Right cardiac atrium (tissue), 5 donors: ENCODE results near the gene CCIN. TPM values are rescaled to one million over a fixed set of nuclear protein-coding genes. Genes with fewer than 3 reads are reported as not detected.

Experiments
- ATAC-seq, 2 donors: fragments of 200-7000 bp; cut with Tn5 transposase; one replicate each; pipeline versions ENCODE4 v1.8.0 to v1.9.1; 2020; ENCODE audit warnings: moderate library complexity in 2 of 2, mild to moderate bottlenecking in 1 of 2
- DNase-seq, 3 donors: peaks; one replicate each; pipeline ENCODE4 v3.0.0-alpha.2; 2020
- H3K27ac ChIP-seq: one replicate; pipeline ENCODE4 v1.5.1; 2013; ENCODE audit warnings: mild to moderate bottlenecking, low read length, control low read depth, moderate library complexity
- H3K27me3 ChIP-seq: one replicate; pipeline ENCODE4 v1.6.1; 2013; ENCODE audit not compliant: control insufficient read depth, insufficient read depth
- H3K4me1 ChIP-seq: one replicate; pipeline ENCODE4 v1.6.1; 2013; ENCODE audit warnings: low read length; ENCODE audit not compliant: control insufficient read depth, insufficient read depth
- H3K4me3 ChIP-seq: one replicate; pipeline ENCODE4 v1.5.1; 2013; ENCODE audit warnings: low read length, control low read depth
- H3K9me3 ChIP-seq: one replicate; pipeline ENCODE4 v1.6.1; 2013; ENCODE audit warnings: low read length; ENCODE audit not compliant: control insufficient read depth
- WGBS: extraction: QIAGEN DNeasy Blood & Tissue Kit; methylation state at CpG from one replicate; pipeline ENCODE4 v1.1.7; 2013; 5-methylcytosine and 5-hydroxymethylcytosine counted together
- intact Hi-C, 4 donors: fragments of 100-400 bp; cut with DNase I; formaldehyde crosslinking; loops; one replicate each; pipeline versions ENCODE4 v1.11.0 to v1.14.0; 2022 to 2023
- polyA plus RNA-seq: library from polyadenylated mRNA; stranded (reverse); fragments of 200-250 nt; gene quantifications from one replicate; pipeline ENCODE4 v1.2.3, GENCODE V29; 2013
- total RNA-seq, 4 donors: library from RNA; stranded (reverse); fragmentation: NEBNext Ultra II Directional; extraction: Animal tissue kit (Norgen Biotek cat#: 25700); gene quantifications; one replicate each; pipeline ENCODE4 v1.2.1, GENCODE V29; 2021
- donor health status: healthy with polysubstance abuse.
- donor health status: DM: no; HTN: yes; CAD: no.
- donor health status: DM: no; HTN: no; CAD: no.
- donor health status: DM: no; HTN: yes; CAD: no; lungs with severe emphysema.
- donor health status: DM: yes; HTN: yes; CAD: no.

Gene CCIN
- total and polyA plus RNA-seq, 5 donors = 0.07 to 0.28 (median 0.14) TPM; not detected in 1

DNA sequence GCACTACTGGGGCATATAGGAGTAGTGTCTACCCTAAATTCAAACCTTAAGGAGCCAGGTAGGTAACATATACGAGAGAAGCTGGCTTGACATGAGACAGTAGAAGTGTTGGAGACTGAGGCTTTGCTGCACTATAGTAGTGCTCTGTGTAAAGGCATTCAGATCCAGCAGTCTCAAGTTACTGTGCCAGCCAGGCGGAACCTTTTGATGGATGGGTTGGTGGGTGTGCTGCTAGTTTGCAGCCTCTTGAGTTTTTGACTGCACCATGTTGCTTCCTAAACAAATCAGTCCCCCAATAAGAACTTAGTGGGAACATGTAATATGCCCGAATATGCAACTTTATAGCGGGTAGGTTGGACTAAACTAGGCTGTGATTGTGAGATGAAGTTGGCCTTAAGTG, 23.0 kb downstream of the CCIN start:
- DNase-seq = no peak
- Histone ChIP-seq H3K4me1 (peaks cover 14% of the 10 kb centered on the region), H3K27ac (no peak overlapping the region), H3K9me3 (no peaks in the 10 kb centered on the region), H3K27me3 (no peaks in the 10 kb centered on the region), H3K4me3 (peak overlapping the region; percentile 87)
- WGBS = 71% methylated on average over 4 of the region's 4 CpGs
- no peak for ATAC-seq
- intact Hi-C loops = no loop called here

DNA sequence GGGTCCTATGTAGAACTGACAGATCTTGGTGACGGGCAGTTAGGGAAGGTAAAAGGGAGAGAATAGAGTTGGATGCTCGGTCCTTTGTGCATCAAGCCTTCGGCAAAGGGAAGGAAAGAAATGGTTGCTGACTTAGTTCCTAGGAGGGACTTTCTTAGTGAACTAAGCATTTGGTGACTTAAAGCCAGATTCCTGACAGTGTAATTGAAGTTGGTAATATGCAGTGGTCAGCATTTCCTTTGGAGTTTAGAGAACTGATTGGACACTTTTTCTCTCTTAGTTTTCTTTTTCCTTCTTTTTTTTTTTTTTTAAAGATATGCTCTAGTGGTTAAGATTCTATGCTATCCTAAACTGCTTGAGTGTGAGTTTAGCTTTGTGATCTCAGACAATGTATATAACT, 23.8 kb downstream of the CCIN start:
- Histone ChIP-seq H3K27me3 (no peaks in the 10 kb centered on the region), H3K4me1 (peaks cover 14% of the 10 kb centered on the region), H3K27ac (no peak overlapping the region), H3K4me3 (peak overlapping the region; percentile 87), H3K9me3 (no peaks in the 10 kb centered on the region)
- WGBS = 60% methylated on average over 3 of the region's 3 CpGs
- no peak for DNase-seq
- intact Hi-C loops = no loop called here
- no peak for ATAC-seq

DNA sequence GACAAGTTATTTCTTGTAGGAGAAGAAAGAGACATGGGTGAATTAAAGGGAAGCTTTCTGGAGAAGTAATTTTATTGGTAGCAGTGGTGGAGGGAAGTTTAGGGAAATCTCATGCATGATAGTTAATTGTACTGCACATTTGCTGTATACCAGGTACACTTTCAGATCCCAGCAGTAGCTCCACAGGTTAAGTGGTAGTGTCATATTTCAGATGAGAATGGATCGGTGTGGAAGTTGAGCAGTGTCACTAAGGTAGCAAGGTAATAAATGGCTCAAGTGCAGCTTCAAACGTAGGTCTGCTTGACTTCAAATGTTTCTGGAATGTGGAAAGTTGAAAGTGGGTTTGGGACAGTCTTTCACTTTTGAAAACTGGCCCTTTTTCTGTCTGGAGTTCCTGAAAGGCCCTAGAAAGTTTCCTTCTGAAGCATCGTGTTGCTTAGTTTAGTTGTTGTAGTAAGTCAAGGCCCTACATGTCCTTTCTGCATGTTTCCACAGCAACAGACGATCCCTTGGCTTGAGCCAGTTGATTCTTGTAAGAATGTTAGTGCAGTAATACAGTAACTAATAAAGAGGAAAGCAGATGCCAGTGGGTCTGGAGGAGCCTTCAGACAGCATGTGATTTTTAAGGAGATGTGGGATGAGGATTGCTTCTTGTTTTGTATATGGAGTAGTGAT, 25.3 kb downstream of the CCIN start:
- Histone ChIP-seq H3K27me3 (no peaks in the 10 kb centered on the region), H3K4me1 (peaks cover 14% of the 10 kb centered on the region), H3K27ac (no peak overlapping the region), H3K9me3 (no peaks in the 10 kb centered on the region), H3K4me3 (no peak overlapping the region)
- intact Hi-C loops = no loop called here
- ATAC-seq (no peak), DNase-seq (no peak)
- 47% methylated on average over 4 of the region's 4 CpGs for WGBS

DNA sequence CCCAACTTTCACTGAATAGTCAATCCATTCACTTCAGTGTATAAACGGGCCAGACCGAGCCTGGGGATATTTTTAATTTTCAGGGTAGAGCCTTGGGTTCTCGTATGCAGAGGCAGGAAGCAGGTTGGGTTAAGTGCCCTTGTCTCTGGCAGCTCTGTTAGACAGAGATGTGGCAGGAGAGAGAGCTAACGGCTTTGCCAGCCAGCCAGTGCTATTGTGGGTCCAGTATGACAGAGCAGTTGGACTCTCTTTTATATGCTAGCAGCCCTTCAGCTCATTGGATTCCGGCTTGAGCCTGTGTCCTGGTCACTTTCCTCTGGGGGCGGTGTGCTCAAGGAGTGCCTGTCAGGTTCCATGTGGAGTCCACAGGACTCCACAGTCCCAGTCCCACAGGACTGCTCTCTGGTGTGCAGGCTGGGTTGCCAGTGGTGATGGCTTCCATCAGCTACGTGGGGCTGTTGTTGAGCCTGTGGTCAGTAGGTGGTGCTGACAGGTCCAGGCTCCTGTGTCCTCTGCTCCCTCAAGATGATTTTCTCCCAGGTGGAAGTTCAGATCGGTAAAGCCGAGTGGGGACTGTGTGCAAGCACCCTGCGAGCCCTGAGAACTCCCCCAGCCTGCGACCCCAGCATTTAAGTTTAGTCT, 35.8 kb downstream of the CCIN start:
- Histone ChIP-seq H3K9me3 (no peaks in the 10 kb centered on the region), H3K4me3 (no peak overlapping the region), H3K4me1 (peaks cover 13% of the 10 kb centered on the region), H3K27ac (peak overlapping the region; percentile 17), H3K27me3 (no peaks in the 10 kb centered on the region)
- ATAC-seq (peak; percentile 15 to 39), DNase-seq (no peak)
- intact Hi-C loops = no loop called here
- 77% methylated on average over 11 of the region's 11 CpGs for WGBS

DNA sequence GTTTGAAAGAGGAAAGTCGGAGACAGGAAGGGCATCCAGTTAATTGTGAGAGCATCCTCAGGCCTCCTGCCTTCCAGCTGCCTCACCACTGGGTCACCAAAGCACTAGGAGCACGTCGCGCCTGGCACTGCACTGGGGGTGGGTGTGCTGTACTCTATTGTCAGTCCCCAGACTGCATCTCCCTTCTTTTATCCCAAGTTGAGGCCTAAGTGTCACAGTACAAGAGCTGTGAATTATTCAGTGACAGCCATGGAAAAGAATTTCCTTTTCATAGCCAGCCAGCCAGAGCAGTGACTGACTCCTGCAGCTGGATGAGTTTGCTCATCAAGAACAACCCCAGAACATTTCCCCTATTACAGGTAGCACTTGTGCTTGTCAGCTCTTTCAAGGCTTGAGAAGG, 37.8 kb downstream of the CCIN start:
- DNase-seq = peak in 2 of 3 donors; percentile 47 to 64
- Histone ChIP-seq H3K27me3 (no peaks in the 10 kb centered on the region), H3K4me3 (no peak overlapping the region), H3K4me1 (peaks cover 24% of the 10 kb centered on the region), H3K27ac (peak overlapping the region; percentile 85), H3K9me3 (no peaks in the 10 kb centered on the region)
- peak; percentile 54 to 56 for ATAC-seq
- intact Hi-C loops = no loop called here
- 39% methylated on average over 4 of the region's 4 CpGs for WGBS

DNA sequence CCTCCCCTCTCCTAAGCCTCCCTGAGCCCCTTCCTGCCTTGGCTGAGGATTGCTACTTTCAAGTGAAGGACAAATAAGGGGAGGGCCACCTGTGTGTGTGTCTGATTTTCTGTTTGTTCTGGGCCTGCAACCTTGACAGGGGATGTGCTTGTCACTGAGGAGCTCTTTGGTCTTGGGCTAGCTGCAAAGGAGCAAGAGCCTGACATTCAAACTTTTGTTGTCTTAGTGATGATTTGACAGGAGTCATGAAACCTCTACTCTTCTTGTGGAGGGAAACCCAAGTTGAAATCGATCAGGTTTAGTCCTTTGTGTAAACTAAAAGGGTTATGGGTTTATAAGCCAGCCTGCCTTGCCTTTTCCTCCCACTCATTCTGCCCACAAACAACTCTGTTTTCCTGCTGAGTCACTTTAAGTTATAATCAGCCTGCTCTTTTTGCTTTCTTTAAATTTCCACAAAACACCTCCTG, 38.4 kb downstream of the CCIN start:
- no peak for ATAC-seq
- 48% methylated on average over 1 of the region's 1 CpG for WGBS

DNA sequence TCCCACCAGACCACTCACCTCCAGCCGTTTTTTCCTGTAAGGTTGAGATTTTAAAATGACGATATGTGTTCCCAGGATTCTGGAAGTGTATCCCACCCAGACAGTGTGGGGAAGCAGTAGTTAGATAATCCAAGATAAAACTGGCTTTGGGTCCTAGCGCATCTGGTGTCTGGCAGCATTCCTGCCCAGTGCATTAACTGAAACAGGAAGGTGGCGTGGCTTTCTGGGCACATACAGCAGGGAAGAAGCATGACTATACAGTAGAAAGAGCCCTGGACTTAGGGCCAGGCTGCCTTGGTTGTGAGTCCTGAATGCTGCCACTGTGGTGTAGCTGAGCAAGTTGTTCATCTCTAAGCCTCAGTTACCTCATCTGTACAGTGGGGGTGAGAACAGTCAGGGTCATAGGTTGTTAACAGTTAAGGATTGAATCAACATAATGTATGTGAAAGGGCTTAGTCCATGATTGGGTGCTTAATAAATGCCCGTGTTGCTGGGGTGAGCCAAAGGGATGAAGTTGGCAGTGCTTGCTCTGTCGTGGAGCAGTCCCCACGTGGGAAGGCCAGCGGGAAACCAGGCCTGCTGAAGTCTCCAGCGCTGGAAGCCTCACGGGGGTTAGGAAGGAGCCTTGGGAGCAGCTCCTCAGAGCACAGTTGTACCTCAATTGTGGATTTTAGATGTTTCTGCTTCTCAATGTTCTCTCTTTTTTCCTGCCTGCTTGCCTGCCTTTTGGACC, 39.5 kb downstream of the CCIN start:
- intact Hi-C loops = no loop called here
- WGBS = 56% methylated on average over 10 of the region's 10 CpGs
- no peaks in the 10 kb centered on the region for H3K9me3 ChIP-seq
- no peak for DNase-seq
- H3K27me3 ChIP-seq = no peaks in the 10 kb centered on the region
- H3K4me1 ChIP-seq = peaks cover 35% of the 10 kb centered on the region
- ATAC-seq = no peak
- no peak overlapping the region for H3K4me3 ChIP-seq
- peak overlapping the region; percentile 57 for H3K27ac ChIP-seq

More for the DNA sequence above, 38.4 kb downstream of the CCIN start:
- no peak overlapping the region for H3K4me3 ChIP-seq
- peak overlapping the region; percentile 85 for H3K27ac ChIP-seq
- no peaks in the 10 kb centered on the region for H3K9me3 ChIP-seq
- H3K4me1 ChIP-seq = peaks cover 27% of the 10 kb centered on the region
- intact Hi-C loops = no loop called here
- no peak for DNase-seq
- no peaks in the 10 kb centered on the region for H3K27me3 ChIP-seq

DNA sequence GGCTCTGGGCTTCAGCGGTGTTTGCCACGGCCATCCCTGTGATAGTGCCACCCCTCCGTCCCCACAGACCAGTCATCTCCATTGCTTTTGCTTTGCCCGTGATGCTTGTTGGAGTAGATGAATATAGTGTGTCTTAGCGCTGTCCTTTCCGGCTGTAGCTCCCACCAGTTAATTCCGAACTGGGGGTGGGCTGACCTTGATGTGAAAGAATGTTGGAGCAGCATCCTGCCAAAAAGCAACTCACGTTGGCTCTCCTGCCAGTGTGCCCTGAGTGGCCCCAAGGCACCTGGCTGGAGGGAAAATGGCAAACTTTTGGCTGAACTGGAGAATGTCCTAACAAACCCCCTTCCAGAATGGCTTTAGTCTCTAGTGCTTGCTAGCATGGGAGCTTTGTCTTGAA, 41.5 kb downstream of the CCIN start:
- WGBS = 64% methylated on average over 8 of the region's 8 CpGs
- H3K27ac ChIP-seq = peak overlapping the region; percentile 46
- DNase-seq (no peak), ATAC-seq (no peak)
- H3K4me1 ChIP-seq = peaks cover 37% of the 10 kb centered on the region
- H3K9me3 ChIP-seq = no peaks in the 10 kb centered on the region
- no peaks in the 10 kb centered on the region for H3K27me3 ChIP-seq
- intact Hi-C loops = no loop called here
- no peak overlapping the region for H3K4me3 ChIP-seq

DNA sequence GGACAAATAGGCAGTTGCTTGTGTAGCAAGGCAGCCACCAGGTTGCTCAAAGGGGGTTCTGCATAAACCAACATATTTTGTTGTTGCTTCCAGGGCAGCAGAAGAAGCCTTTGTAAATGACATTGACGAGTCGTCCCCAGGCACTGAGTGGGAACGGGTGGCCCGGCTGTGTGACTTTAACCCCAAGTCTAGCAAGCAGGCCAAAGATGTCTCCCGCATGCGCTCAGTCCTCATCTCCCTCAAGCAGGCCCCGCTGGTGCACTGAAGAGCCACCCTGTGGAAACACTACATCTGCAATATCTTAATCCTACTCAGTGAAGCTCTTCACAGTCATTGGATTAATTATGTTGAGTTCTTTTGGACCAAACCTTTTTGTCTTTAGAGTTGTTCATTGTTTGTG, 42.3 kb downstream of the CCIN start:
- intact Hi-C loops = no loop called here
- 61% methylated on average over 7 of the region's 7 CpGs for WGBS
- Histone ChIP-seq H3K27me3 (no peaks in the 10 kb centered on the region), H3K27ac (no peak overlapping the region), H3K4me1 (peaks cover 38% of the 10 kb centered on the region), H3K9me3 (no peaks in the 10 kb centered on the region), H3K4me3 (no peak overlapping the region)
- ATAC-seq = no peak
- DNase-seq = no peak

DNA sequence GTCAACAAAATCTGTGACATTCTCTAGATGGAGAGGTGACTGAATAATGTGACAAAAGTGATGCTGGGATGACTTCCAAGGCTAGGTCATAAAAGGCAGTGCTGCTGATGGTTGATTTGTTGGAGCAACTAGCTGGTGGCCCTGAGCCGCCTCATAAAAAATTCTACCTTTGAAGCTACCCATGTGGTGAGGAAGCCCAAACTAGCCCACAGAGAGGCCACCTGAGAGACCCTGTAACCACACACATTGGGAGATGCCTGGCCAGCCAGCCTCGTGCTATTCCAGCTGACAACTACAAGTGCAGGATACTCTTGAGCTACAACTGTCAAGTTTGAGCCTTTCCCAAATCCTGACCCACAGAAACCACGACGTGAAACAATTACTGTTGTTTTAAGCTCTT, 44.2 kb downstream of the CCIN start:
- Histone ChIP-seq H3K27me3 (no peaks in the 10 kb centered on the region), H3K9me3 (no peaks in the 10 kb centered on the region), H3K27ac (peak overlapping the region; percentile 25), H3K4me3 (no peak overlapping the region), H3K4me1 (peaks cover 29% of the 10 kb centered on the region)
- 76% methylated on average over 4 of the region's 4 CpGs for WGBS
- no peak for ATAC-seq
- intact Hi-C loops = no loop called here
- DNase-seq = no peak

DNA sequence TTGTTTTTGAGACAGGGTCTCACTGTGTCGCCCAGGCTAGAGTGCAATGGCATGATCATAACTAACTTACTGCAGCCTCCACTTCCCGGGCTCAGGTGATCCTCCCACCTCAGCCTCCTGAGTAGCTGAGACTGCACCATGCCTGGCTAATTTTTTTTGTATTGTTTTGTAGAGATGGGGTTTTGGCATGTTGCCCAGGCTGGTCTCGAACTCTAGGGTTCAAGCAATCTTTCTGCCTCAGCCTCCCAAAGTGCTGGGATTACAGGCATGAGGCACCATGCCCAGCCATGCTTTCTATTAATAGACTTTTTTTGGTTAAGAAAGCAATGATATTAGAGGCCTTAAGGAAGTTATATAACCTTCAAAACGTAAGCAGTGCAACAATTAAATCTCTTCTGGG, 44.8 kb downstream of the CCIN start:
- Histone ChIP-seq H3K4me3 (no peak overlapping the region), H3K27me3 (no peaks in the 10 kb centered on the region), H3K9me3 (no peaks in the 10 kb centered on the region), H3K27ac (no peak overlapping the region), H3K4me1 (peaks cover 26% of the 10 kb centered on the region)
- WGBS = 53% methylated on average over 4 of the region's 4 CpGs
- intact Hi-C loops = no loop called here
- peak in 1 of 3 donors; percentile 65 for DNase-seq
- ATAC-seq = no peak
